ENCODE data around the gene PTPN3.

DNA sequence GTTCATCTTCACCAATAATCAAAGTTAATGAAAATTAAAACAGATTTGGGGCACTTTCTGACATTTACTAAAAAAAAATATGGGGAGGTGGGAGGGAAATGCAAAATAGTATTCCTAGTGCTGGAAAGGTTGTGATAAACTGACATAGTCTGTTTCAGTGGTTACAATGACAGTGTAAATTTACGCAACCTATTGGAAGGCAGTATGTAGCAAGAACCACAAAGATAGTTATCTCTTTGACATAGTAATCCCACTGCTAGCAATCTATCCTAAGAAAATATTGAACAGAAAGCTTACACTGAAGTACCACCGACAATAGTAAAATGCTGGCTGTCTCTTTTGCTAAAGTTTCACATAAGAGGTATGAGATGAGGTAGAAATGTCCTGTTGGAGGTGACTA, 162.2 kb downstream of the PTPN3 start:
- TF ChIP-seq CTCF (conservative IDR thresholded peaks at IDR 0.05; ENCODE audit: low read length) (no peak), EZH2phosphoT487 (IDR thresholded peaks at IDR 0.05; ENCODE audit: borderline replicate concordance, low read depth, low read length) (no peak)
